Ammon's horn (tissue), 1 donor: ENCODE results near the gene TAS2R42.

ENCODE experiments used
- DNase-seq: peaks from one replicate; pipeline ENCODE4 v3.0.0-alpha.2; 2016; ENCODE audit warnings: low spot score

The TAS2R42 gene, protein sequence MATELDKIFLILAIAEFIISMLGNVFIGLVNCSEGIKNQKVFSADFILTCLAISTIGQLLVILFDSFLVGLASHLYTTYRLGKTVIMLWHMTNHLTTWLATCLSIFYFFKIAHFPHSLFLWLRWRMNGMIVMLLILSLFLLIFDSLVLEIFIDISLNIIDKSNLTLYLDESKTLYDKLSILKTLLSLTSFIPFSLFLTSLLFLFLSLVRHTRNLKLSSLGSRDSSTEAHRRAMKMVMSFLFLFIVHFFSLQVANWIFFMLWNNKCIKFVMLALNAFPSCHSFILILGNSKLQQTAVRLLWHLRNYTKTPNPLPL

GRCh38 chr12:11186837-11187236, at the start of gene TAS2R42:
Gene TAS2R42 (minus strand): TSS chr12:11186937. CDS start chr12:11186937, 0 bp downstream.
- no peak for DNase-seq

- no peak for DNase-seq
These were observed 46.8 kb upstream of the TAS2R42 start for GRCh38 chr12:11233532-11233931.

GRCh38 chr12:11228296-11228879, 41.7 kb upstream of the TAS2R42 start:
- peak; percentile 16 for DNase-seq

DNA sequence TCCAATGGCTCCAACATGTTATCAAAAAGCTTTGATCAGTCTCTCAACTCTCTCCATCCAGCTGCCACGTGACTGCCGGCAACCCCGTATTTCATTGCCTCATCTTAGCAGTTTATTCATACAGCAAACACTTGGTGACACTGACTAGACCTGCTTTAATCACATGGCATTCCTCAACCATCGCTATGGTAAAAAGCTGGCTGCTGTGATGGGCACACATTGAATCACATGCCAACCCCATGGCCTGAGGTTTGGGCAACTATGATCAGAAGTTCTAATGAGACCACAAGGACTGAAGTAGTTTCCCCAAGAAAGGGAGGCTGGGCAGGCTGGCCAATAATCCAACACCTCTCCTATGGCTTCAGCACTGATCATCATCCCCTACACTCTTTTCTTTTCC, 40.6 kb upstream of the TAS2R42 start:
- DNase-seq: no peak

- no peak for DNase-seq
These were observed 22.4 kb upstream of the TAS2R42 start for GRCh38 chr12:11209113-11209512.

DNA sequence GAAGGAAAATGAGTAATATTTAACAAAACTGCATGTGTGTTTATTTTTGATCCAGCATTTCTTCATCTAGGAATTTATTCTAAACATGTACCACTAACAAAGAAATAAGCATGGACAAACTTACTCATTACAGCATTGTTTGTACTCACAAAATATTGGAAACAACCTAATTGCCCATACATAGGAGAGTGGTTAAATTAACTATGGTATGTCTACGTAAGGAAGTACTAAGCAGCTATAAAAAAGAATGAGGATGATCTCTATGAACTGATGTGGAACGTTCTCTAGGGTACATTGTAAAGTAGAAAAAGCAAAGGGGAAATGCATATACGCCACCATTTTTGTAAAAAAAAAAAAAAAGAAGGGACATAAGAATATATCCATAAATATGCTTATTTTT, 17.4 kb upstream of the TAS2R42 start:
- no peak for DNase-seq

DNA sequence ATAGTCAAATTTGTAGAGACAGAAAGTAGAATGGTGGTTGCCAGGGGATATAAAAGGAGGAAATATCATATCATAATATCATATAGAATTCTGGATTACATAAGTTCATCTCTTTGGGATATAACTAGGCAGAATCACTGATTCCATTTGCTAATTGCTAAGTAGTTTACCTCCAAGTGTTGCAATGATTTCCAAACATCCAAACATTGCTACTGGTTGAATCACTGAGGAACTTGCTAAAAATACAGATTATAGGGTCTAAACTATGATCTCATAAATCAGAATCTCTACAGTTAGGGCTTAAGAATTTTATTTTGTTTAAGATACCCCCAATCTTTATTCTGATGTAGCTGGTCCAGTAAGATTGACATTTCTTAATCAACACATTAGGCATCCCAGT, 16.1 kb upstream of the TAS2R42 start:
- no peak for DNase-seq

DNA sequence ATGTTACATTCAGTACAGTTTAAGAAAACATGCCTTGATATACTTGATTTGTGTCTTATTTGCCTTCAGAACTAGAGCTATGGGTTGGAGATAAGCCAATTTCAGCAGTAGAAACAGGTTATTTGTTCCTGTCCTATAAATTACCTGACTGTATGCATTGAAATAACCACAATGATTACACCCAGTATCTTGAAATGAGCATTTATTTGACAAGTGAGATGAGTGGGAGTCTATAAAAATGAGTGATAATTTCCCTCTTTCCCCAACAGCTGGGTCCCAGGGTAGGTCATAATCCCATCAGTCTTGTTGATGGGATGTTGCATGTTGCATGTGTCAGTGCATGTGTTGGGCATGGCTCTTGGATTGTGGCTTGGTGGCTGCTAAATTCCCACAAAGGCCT, 3.7 kb downstream of the TAS2R42 start:
- no peak for DNase-seq

GRCh38 chr12:11182529-11182928, 4.2 kb downstream of the TAS2R42 start:
- no peak for DNase-seq

DNA sequence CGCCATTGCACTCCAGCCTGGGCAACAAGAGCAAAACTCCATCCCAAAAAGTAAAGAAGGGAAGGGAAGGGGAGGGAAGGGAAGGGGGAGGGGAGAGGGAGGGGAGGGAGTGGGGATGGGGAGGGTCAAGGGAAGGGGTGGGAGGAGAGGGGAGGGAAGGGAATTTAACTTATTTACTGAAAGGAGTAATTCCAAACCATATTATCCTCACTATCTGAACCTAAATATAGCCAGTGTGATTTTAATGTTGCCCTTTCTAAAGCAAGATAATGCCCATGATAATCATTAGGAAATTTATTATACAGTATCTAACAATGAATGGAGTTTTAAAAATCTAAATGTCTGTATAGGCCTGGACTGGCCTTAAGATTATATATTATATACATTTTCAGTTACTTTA, 8.5 kb downstream of the TAS2R42 start:
- no peak for DNase-seq

DNA sequence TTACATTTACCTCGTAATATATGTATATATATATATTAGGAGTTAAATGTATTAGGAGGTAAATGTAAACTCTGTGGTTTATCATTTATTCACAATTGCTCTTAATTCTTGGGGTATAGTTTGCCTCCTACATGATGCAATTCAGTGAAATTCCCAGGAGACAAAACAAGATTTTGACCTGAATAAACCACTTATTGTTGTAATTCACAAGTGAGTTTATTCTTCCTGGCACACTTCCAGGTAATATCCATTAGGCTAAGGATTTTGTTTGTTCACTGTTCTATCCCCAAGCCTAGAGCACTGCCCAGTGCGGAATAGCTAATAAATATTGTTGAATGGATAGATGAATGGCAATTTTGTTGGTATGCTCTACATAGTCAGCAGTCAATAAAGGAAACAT, 12.7 kb downstream of the TAS2R42 start:
- no peak for DNase-seq

DNA sequence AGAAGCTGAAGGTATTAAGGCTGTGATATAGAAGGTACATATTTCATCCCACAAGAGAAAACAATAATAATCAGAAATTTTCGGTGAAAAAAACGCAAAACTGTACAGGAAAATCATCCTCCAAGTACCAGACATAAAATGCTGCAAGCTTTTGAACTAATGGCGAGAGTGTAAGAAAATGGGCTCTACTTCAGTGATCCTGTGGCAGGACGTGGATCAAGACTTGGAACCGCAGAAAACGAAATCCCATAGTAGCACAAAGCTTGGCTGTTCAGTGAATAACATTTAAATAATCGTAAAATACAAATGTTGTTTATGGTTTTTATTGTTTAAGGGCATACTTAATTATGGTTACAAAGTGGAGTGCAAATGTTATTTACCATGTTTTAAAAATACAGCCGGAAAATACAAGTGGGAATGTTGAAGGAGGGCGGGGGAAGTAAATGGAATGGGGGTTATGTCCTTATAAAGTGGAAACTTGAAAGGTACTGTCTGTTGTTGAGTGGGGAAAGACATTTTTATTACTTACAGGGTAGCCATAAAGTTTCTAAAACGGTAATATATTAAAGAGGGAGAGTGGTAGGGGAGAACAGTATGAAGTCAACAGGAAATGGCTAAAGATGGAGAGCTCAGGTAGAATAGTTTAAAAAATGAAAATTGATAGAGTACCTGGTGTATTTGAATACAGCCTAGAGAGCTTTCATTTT, 14.6 kb downstream of the TAS2R42 start:
- no peak for DNase-seq

- DNase-seq: peak; percentile 93
These were observed 15.4 kb downstream of the TAS2R42 start, which contains the start of gene SMIM10L1 for GRCh38 chr12:11171145-11171968. Gene SMIM10L1 (plus strand): TSS chr12:11171194. CDS start chr12:11171357, 163 bp downstream.

GRCh38 chr12:11170810-11171144, 16.0 kb downstream of the TAS2R42 start:
- DNase-seq: no peak

- no peak for DNase-seq
These were observed 20.4 kb downstream of the TAS2R42 start for GRCh38 chr12:11166300-11166699.

DNA sequence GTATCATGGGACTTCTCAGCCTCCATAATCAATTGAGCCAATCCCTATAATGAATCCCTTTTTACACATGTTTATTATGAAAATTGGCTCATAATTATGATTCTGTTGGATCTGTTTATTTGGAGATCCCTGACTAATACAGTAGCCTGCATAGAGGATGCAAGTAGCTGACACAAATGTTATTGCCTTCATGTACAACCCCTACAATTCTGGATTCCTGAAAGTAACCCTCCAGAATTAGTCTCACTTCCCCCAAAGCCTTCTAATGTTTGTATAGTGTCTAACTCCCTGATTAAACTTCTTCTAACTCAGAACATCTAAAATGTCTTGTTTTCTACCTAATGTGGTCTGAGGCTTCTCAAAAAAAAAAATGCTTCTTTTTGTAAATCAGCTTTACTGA, 22.4 kb downstream of the TAS2R42 start:
- no peak for DNase-seq

- no peak for DNase-seq
These were observed 24.2 kb downstream of the TAS2R42 start for GRCh38 chr12:11162502-11162901.

DNA sequence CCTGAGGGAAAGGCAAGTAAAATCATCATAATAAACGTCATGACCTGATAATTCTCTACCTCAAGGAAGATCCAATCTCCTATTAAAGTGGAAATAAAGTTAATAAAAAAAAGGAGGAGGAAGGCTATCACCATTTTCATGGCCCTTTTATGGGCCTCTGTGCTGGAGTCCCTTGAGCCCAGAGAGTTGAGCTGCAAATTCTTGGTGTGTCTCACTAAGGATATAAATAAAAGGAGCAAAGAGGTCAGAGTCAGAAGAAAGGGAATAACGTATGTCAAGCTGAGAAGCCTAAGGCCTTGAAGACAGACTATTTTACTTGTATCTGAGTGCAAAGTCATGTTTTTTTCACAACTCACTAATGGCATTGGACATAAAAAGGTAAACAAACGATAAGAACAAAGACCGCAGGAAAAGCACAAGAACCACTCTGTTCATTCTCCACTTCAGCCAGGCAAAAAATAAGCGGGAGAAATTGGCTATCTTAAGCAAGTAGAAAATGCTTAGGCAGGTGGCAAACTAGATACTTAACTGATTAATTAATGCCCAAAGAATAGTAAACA, 27.8 kb downstream of the TAS2R42 start:
- DNase-seq: no peak

- DNase-seq: no peak
These were observed 32.3 kb downstream of the TAS2R42 start for GRCh38 chr12:11154400-11154925.

DNA sequence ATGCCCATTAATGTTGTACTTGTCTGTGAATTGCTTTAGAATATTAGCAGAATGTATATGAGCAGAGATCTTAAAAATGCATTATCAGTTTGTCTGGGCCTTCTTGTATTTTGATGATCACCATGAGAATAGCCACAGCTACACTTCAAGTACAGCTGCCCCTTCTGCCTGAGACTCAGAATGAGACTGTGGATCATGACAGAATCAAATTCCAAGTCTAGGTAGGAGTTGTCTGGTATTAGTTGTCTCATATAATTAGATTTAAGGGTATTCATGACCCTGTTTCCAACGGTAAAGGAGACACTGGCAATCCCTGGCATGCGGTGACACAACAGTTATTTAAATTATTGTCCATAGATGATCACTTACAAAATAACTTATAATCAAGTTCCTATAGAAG, 34.0 kb downstream of the TAS2R42 start:
- DNase-seq: no peak

- DNase-seq: no peak
These were observed 35.9 kb downstream of the TAS2R42 start for GRCh38 chr12:11150832-11151231.

GRCh38 chr12:11147420-11147819, 39.3 kb downstream of the TAS2R42 start:
- no peak for DNase-seq
